Measurements from ENCODE around the gene NMT2. TPM values are rescaled to one million over a fixed set of nuclear protein-coding genes. Genes with fewer than 3 reads are reported as not detected.
"Not testable (repeated sequence)": the region's sequence is repeated elsewhere in the genome, so short reads cannot be mapped to it uniquely, and the experiment has no call there.

The NMT2 gene
- total RNA-seq, 1 experiment from 2014 or later = 26.1 TPM

GRCh38 chr10:15202301-15202621 is 33.8 kb upstream of the NMT2 start:
- H3K27ac ChIP-seq (ENCODE audit: low read depth, low read length) = peak overlapping the region; percentile 91
- intact Hi-C loops (cut with micrococcal nuclease) = loop anchor here (5.0 kb wide), 1 partner anchor 35 kb away; the partner anchor contains the start of gene NMT2
- H2AFZ ChIP-seq (ENCODE audit: low read depth, low read length, poor library complexity, severe bottlenecking) = peak overlapping the region; percentile 20
- H3K4me1 ChIP-seq (ENCODE audit: control insufficient read depth in 1 of 2, insufficient read depth in 2 of 2, low read length in 2 of 2) = peaks cover 42 to 80% of the 10 kb centered on the region in 2 experiments
- H3K9me3 ChIP-seq (ENCODE audit: control insufficient read depth in 1 of 2, insufficient read depth in 1 of 2, low read depth in 1 of 2, low read length in 2 of 2); POLR2A ChIA-PET; H3K79me2 ChIP-seq (ENCODE audit: insufficient read depth, low read length); CTCF ChIA-PET; H3K9me2 ChIP-seq (ENCODE audit: insufficient read depth); H3K36me3 ChIP-seq (ENCODE audit: control insufficient read depth in 1 of 2, insufficient read depth in 2 of 2, low read length in 2 of 2); H4K20me1 ChIP-seq (ENCODE audit: insufficient read depth); DNase-seq (ENCODE audit: low read depth, low spot score); BruUV-seq (replicated peaks); H3K27me3 ChIP-seq (ENCODE audit: insufficient read depth, low read length): not testable (repeated sequence)
- RAD21 ChIA-PET (ENCODE audit: low non-redundant PET in 1 of 2, low total read pairs in 2 of 2, uncharacterized antibody in 2 of 2, unreplicated experiment in 2 of 2) = interaction anchor here in 1 of 2 experiments (1.2 kb wide), 1 partner anchor 89 kb away, joined by 3 read pairs; no protein-coding TSS in a partner anchor
- ATAC-seq = peak; percentile 51
- TF ChIP-seq CBX3 (IDR thresholded peaks at IDR 0.05; ENCODE audit: low read depth) = peak; percentile 21; the same call in 1 of the 2 replicates
- TF ChIP-seq MAX (IDR thresholded peaks at IDR 0.05) = peak; percentile 74
- TF ChIP-seq SP1 (IDR thresholded peaks at IDR 0.05; ENCODE audit: low read depth) = peak; percentile 1; the same call in 1 of the 2 replicates
- peak overlapping the region; percentile 74 for H3K4me2 ChIP-seq (ENCODE audit: low read length)
- H3K9ac ChIP-seq (ENCODE audit: low read length) = peak overlapping the region; percentile 66
- H3K4me3 ChIP-seq (replicated peaks in 1 of 2; ENCODE audit: low read depth in 1 of 2, low read length in 2 of 2) = peak overlapping the region; percentile 11 to 36; a peak in 3 of 4 replicates

DNA sequence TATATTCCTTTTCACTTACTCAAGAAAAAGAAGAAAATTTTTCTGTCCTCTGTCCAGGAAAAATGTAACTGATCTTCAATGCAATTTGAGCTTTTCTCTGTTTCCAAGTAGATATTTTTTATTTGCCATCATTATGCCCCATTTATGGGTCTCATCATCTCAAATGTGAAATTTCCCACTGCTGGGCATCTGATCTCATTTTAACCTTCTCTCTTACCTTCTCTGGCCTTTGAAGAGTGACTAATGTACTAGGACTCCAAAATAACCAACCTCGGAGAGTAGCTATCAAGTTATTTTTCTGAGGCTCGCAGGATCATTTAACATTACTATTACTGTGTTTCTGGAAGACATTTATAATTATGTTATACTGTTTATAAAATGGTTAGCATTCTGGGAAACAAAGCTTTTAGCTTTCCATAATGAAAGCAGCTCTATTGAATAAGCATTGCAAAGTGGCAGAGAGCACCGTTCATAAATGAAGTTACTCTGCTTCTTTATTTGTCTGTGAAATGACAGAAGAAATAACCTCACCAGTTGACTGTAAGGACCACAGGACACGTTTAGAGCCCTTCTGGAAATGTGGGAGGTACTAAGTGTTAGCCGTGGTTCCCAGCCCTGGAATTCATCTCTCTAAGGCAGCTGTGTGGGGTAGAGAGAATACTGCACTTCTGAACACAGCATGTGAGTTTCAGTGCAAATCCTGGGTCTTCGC is 33.3 kb upstream of the NMT2 start:
- H3K36me3 ChIP-seq (ENCODE audit: control insufficient read depth in 1 of 2, insufficient read depth in 2 of 2, low read length in 2 of 2) = 0 out of 4 replicates have a peak, but pooled peaks cover 0 to 5% of the 10 kb centered on the region in 2 experiments
- ATAC-seq (peak; percentile 46), DNase-seq (ENCODE audit: low read depth, low spot score) (peak; percentile 26)
- ChIA-PET POLR2A (interaction anchor here (0.8 kb wide), 1 partner anchor 33 kb away, joined by 3 read pairs; the partner anchor contains the start of gene NMT2), CTCF (no interaction called here), RAD21 (ENCODE audit: low non-redundant PET in 1 of 2, low total read pairs in 2 of 2, uncharacterized antibody in 2 of 2, unreplicated experiment in 2 of 2) (interaction anchor here in 1 of 2 experiments (1.2 kb wide), 1 partner anchor 88 kb away, joined by 3 read pairs; no protein-coding TSS in a partner anchor)
- peak overlapping the region; percentile 11 to 36; a peak in 3 of 4 replicates for H3K4me3 ChIP-seq (replicated peaks in 1 of 2; ENCODE audit: low read depth in 1 of 2, low read length in 2 of 2)
- no peaks in the 10 kb centered on the region for H3K9me3 ChIP-seq (ENCODE audit: control insufficient read depth in 1 of 2, insufficient read depth in 1 of 2, low read depth in 1 of 2, low read length in 2 of 2)
- H3K27ac ChIP-seq (ENCODE audit: low read depth, low read length) = peak overlapping the region; percentile 91
- BruUV-seq (replicated peaks) = no TSS peak
- intact Hi-C loops (cut with micrococcal nuclease) = loop anchor here (5.0 kb wide), 1 partner anchor 34 kb away; the partner anchor contains the start of gene NMT2
- H3K9me2 ChIP-seq (ENCODE audit: insufficient read depth) = no peaks in the 10 kb centered on the region
- peaks cover 46 to 84% of the 10 kb centered on the region in 2 experiments for H3K4me1 ChIP-seq (ENCODE audit: control insufficient read depth in 1 of 2, insufficient read depth in 2 of 2, low read length in 2 of 2)
- H4K20me1 ChIP-seq (ENCODE audit: insufficient read depth) = no peaks in the 10 kb centered on the region
- peak overlapping the region; percentile 66 for H3K9ac ChIP-seq (ENCODE audit: low read length)
- H2AFZ ChIP-seq (ENCODE audit: low read depth, low read length, poor library complexity, severe bottlenecking) = peak overlapping the region; percentile 20
- H3K4me2 ChIP-seq (ENCODE audit: low read length) = peak overlapping the region; percentile 74
- H3K27me3 ChIP-seq (ENCODE audit: insufficient read depth, low read length) = no peaks in the 10 kb centered on the region
- no peaks in the 10 kb centered on the region for H3K79me2 ChIP-seq (ENCODE audit: insufficient read depth, low read length)
- TF ChIP-seq EZH2phosphoT487 (IDR thresholded peaks at IDR 0.05; ENCODE audit: borderline replicate concordance) (no peak), JUND (IDR thresholded peaks at IDR 0.05) (peak; percentile 53; the same call in 1 of the 2 replicates), TCF7L2 (IDR thresholded peaks at IDR 0.05; ENCODE audit: borderline replicate concordance, extremely low read depth, insufficient read depth, insufficient read length) (no peak), YY1 (IDR thresholded peaks at IDR 0.05; ENCODE audit: extremely low read depth, insufficient replicate concordance, low read depth, low read length) (no peak), EGR1 (IDR thresholded peaks at IDR 0.05; ENCODE audit: low read depth) (no peak), POLR2AphosphoS5 (IDR thresholded peaks at IDR 0.05; ENCODE audit: low read depth, low read length) (no peak), SP1 (IDR thresholded peaks at IDR 0.05; ENCODE audit: low read depth) (peak; percentile 36; the same call in 1 of the 2 replicates), SRF (IDR thresholded peaks at IDR 0.05; ENCODE audit: low read depth) (no peak), ZNF274 (IDR thresholded peaks at IDR 0.05; ENCODE audit: low read depth, low read length) (no peak), EZH2 (IDR thresholded peaks at IDR 0.05) (no peak)
- TF ChIP-seq, protein P1, sequence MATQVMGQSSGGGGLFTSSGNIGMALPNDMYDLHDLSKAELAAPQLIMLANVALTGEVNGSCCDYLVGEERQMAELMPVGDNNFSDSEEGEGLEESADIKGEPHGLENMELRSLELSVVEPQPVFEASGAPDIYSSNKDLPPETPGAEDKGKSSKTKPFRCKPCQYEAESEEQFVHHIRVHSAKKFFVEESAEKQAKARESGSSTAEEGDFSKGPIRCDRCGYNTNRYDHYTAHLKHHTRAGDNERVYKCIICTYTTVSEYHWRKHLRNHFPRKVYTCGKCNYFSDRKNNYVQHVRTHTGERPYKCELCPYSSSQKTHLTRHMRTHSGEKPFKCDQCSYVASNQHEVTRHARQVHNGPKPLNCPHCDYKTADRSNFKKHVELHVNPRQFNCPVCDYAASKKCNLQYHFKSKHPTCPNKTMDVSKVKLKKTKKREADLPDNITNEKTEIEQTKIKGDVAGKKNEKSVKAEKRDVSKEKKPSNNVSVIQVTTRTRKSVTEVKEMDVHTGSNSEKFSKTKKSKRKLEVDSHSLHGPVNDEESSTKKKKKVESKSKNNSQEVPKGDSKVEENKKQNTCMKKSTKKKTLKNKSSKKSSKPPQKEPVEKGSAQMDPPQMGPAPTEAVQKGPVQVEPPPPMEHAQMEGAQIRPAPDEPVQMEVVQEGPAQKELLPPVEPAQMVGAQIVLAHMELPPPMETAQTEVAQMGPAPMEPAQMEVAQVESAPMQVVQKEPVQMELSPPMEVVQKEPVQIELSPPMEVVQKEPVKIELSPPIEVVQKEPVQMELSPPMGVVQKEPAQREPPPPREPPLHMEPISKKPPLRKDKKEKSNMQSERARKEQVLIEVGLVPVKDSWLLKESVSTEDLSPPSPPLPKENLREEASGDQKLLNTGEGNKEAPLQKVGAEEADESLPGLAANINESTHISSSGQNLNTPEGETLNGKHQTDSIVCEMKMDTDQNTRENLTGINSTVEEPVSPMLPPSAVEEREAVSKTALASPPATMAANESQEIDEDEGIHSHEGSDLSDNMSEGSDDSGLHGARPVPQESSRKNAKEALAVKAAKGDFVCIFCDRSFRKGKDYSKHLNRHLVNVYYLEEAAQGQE (IDR thresholded peaks at IDR 0.05; ENCODE audit: low read depth) = no peak
